ENCODE data around the gene PIP4K2C.
A peak's percentile ranks its signal among the peaks of the same experiment; 100 is the strongest.

The PIP4K2C gene

GRCh38 chr12:57606399-57606798 is 15.4 kb downstream of the PIP4K2C start:
- TF ChIP-seq, protein P1, sequence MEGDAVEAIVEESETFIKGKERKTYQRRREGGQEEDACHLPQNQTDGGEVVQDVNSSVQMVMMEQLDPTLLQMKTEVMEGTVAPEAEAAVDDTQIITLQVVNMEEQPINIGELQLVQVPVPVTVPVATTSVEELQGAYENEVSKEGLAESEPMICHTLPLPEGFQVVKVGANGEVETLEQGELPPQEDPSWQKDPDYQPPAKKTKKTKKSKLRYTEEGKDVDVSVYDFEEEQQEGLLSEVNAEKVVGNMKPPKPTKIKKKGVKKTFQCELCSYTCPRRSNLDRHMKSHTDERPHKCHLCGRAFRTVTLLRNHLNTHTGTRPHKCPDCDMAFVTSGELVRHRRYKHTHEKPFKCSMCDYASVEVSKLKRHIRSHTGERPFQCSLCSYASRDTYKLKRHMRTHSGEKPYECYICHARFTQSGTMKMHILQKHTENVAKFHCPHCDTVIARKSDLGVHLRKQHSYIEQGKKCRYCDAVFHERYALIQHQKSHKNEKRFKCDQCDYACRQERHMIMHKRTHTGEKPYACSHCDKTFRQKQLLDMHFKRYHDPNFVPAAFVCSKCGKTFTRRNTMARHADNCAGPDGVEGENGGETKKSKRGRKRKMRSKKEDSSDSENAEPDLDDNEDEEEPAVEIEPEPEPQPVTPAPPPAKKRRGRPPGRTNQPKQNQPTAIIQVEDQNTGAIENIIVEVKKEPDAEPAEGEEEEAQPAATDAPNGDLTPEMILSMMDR (conservative IDR thresholded peaks at IDR 0.05; ENCODE audit: low read depth, low read length), result no peak
- DNase-seq (ENCODE audit: low read depth), result no peak
- H3K4me3 ChIP-seq (ENCODE audit: low read length), result no peak overlapping the region

DNA sequence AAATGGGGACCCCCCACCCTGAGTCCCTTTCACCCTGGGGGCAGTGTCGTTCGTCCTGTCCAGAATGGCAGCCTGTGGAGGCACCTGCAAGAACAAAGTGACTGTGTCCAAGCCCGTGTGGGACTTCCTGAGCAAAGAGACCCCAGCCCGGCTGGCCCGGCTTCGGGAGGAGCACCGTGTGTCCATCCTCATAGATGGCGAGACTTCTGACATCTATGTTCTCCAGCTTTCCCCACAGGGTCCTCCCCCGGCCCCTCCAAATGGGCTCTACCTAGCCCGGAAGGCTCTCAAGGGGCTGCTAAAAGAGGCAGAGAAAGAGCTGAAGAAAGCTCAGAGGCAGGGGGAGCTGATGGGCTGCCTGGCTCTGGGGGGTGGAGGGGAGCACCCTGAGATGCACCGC is 15.8 kb downstream of the PIP4K2C start:
- no peak for DNase-seq (ENCODE audit: low read depth)
- no peak overlapping the region for H3K4me3 ChIP-seq (ENCODE audit: low read length)
- TF ChIP-seq, protein P1 (conservative IDR thresholded peaks at IDR 0.05; ENCODE audit: low read depth, low read length), result no peak

DNA sequence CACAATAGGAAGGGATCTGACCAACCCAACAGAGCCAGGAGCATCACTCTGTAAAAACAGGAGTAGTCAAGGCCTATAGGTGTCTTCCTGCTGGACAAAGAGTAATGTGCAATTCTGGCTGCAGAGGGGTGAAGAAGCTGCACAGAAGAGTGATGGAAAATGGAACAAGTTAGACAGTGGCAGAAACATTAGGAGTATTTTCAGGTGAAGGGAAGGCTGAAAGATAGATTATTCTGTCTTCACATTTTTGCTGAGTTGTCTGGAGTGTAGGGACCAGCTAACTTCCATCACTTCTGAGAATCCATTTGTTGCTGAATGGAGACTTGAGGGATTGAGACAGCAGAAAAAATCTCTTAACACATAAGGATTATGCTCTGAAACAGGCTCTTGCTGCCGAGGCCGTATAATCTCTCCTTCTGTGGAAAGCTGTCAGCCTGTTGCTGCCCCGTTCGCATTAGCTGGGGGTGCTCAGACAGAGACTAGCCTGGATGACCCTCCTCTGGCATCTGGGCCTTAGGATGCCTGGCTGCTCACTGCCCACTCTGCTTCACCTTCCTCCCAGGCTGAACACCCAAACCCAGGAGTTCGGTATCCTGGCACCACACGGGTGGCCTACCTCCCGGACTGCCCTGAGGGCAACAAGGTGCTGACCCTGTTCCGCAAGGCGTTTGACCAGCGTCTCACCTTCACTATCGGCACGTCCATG is 17.1 kb downstream of the PIP4K2C start:
- no peak overlapping the region for H3K4me3 ChIP-seq (ENCODE audit: low read length)
- TF ChIP-seq, protein P1 (conservative IDR thresholded peaks at IDR 0.05; ENCODE audit: low read depth, low read length), result no peak
- DNase-seq (ENCODE audit: low read depth), result no peak

- DNase-seq (ENCODE audit: low read depth), result no peak
- TF ChIP-seq, protein P1 (conservative IDR thresholded peaks at IDR 0.05; ENCODE audit: low read depth, low read length), result no peak
- no peak overlapping the region for H3K4me3 ChIP-seq (ENCODE audit: low read length)
Observed at GRCh38 chr12:57609101-57609780, 18.2 kb downstream of the PIP4K2C start.

DNA sequence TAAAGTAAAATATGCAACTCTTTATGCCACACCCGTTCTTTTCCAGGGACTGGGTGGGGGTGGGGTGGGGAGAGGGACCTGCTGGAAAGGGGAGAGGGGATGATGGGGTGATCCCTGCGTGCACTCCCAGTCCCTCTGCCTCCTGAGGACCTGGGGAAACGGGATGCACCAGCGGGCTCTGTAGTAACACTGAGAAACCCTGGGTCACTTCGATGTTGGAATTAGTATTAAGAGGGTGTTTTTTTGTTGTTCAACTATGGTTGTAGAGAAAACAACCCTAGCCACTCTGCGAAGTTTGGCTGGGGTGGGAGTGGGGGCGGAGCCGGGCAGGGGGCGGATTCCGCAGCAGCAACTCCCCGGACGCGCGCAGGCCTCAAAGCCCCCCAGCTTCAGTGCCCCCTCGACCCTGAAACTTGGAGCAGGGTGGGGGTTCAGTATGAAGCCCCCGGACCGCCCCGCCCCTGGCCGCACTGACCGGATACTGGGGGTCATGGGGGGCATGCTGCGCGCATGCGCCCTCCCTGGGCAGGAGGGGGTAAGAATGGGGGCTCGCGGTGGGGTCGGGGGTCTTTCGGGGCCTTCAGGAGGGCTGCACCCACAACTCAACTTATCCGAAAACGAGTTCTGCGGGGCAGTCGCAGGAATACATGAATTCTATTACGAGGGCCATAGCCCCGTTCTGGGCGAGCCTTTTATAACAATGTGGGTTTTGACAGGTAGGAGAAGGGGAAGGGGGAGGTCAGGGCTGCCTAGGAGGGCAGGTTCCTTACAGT is 19.0 kb downstream of the PIP4K2C start:
- DNase-seq (ENCODE audit: low read depth), result no peak
- no peak overlapping the region for H3K4me3 ChIP-seq (ENCODE audit: low read length)
- TF ChIP-seq, protein P1 (conservative IDR thresholded peaks at IDR 0.05; ENCODE audit: low read depth, low read length), result no peak

GRCh38 chr12:57610554-57611107 is 19.6 kb downstream of the PIP4K2C start:
- TF ChIP-seq, protein P1 (conservative IDR thresholded peaks at IDR 0.05; ENCODE audit: low read depth, low read length), result no peak
- peak overlapping the region; percentile 62 for H3K4me3 ChIP-seq (ENCODE audit: low read length)
- no peak for DNase-seq (ENCODE audit: low read depth)
